Stimulated activated CD8-positive, alpha-beta memory T cell treated with anti-CD3 and anti-CD28 coated beads, Interleukin-12 subunit alpha, Interleukin-12 subunit beta, amount 100 ng/mL, for 4 hours (primary cell): ENCODE measurements around the gene SIAH1.
"Not testable (repeated sequence)": the region's sequence is repeated elsewhere in the genome, so short reads cannot be mapped to it uniquely, and the experiment has no call there.

Experiments
- DNase-seq: peaks from one replicate; pipeline ENCODE4 v3.0.0-alpha.2; 2020; ENCODE audit warnings: low read depth

SIAH1 gene

DNA sequence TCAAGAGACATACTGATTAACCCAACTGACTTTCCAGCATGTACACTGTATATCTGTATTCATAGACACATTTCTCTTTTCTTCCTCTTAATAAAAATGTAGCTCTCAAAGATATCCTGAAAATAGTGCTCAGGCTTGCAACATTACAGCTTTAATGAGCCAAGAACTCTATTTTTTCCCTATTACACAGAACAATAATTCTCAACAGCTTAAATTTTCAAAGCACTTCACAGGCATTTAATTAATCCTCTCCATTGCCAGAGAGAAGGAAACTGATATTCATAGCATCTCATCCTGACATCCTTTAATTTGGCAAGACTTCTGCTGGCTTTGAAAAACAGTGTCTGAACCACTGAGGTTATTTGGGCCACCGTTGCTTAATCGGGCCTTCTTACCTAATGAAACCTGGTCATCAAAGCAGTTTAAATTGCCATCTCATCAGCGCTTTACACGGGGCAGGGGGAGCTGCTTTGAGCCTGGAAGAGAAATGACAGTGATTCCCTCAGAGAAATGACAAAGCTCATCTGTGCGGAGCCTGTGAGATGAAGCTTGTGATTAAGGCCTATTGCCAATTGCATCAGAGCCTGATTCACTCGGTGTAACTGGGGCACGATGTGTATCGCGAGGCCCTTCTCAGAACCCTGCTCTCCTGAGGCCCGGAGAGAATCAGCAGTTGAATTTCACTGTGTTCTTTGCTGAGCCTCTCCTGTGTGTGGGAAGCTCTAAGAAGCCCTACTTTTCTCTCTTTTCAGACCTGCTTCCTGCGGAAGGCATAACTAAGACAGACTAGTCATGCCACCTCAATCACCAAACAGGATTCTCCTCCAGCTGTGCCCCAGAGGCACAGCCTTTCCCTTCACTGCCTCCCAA, 8.5 kb upstream of the SIAH1 start:
- DNase-seq = no peak

GRCh38 chr16:48392407-48392806, 7.2 kb upstream of the SIAH1 start:
- DNase-seq = no peak

GRCh38 chr16:48386559-48387312, 1.5 kb upstream of the SIAH1 start:
- DNase-seq = no peak

GRCh38 chr16:48384520-48385252, 527 bp downstream of the SIAH1 start:
- DNase-seq = no peak

DNA sequence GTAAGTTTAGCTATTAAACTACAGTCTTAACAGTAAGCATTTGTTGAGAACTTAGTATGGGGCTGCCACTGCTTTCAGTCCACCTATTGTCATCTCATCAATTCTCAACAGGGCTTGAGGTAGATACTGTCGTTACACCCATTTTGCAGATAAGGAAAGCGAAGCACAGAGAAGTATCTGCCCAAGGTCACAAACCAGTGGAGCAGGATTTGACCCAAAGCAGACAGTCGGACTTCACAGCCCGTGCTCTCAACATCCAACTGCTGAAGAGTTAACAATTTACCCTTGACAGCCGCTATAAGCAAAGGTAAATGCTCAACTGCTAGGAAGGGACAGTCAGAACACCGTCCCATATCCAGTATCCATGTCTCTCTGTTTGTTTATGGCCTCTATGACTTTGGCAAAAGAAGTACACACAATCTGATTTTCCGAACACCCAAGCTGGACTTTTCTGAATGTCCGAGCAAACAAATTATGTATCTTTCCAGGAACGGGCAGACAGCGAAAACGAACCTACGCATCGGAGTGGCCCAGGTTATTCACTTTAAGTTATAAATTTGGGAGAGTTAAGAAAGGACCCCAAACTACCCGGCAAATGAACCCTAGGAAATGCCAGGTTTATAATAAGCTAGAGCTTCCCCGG, 1.2 kb downstream of the SIAH1 start:
- DNase-seq = no peak

DNA sequence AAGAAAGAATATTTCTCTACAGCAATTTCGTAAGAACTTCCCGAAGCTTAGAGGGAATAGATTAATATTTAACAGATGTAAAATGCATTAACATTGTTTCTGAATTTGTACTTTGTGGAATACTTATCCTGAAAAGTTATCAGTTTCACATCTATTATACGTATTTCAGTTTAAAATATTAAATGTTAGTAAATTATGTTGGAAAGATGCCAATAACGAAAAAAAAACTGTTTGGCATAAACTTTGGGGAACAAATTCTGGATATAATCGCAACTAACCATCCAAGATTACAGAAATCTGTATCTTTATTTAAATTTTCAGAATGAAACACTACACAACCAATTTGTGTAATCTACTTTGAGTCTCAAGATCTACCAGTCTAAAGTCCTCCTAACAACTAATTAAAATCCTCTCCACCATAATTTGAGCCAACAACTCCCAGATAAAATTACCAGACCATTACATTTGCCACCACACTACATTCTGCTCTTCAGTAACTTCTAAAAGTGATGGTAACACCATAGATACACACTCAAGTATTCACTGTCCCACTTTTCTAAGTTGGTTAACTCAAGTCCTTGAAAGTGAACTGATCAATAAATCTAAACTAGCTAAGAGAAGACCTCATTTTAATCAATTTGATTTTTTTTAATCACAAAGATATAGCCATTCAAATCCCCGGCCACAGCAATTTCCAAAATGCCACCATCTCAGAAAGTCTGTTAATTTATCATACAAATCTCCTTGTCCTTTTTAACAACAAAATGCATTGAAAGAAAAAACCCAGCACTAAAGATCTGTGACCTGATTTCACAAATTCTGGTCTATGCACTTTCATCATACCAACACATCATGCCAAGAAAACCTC, 2.0 kb downstream of the SIAH1 start:
- DNase-seq = no peak

DNA sequence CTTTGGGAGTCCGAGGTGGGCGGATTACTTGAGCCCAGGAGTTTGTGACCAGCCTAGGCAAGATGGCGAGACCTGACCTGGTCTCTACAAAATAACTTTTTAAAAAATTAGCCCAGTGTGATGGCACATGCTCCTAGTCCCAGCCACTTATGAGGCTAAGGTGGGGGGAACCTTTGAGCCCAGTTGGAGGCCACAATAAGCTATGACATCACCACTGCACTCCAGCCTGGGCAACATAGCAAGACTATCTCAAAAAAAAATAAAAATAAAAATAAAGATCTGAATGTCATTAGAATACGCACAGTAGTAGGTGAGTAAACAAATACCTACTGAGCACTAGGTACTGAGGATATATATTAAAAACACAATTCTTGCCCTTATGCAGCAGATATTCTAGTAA, 3.1 kb downstream of the SIAH1 start:
- no peak for DNase-seq

DNA sequence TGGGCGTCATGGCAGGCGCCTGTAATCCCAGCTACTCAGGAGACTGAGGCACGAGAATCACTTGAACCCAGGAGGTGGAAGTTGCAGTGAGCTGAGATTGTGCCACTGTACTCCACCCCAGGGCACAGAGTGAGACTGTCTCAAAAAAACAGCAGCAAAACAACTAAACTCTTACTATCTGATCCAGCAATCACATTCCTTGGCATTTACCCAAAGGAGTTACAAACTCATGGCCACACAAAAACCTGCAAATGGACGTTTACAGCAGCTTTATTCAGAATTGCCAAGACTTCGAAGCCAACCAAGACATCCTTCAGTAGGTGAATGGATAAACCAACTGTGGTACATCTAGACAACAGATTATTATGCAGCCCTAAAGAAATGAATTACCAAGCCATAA, 4.0 kb downstream of the SIAH1 start:
- no peak for DNase-seq

- DNase-seq = no peak
These were observed 6.4 kb downstream of the SIAH1 start for GRCh38 chr16:48378836-48379235.

DNA sequence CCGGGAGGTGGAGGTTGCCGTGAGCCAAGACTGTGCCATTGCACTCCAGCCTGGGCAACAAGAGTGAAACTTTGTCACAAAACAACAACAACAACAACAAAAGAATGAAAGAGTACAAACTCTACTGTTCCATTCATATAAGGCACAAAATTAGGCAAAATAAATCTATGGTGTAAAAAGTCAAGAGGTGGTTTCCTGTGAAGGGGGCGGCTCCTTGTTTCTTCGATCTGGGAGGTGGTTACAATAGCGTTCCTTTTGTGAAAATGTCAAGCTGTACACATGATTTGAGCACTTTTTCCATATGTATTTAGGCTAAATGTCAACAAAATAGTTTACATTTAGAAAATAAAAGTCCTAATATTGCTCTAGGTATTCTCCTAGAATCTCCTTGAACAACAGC, 6.9 kb downstream of the SIAH1 start:
- no peak for DNase-seq

GRCh38 chr16:48377301-48377700, 7.9 kb downstream of the SIAH1 start:
- DNase-seq = not testable (repeated sequence)

DNA sequence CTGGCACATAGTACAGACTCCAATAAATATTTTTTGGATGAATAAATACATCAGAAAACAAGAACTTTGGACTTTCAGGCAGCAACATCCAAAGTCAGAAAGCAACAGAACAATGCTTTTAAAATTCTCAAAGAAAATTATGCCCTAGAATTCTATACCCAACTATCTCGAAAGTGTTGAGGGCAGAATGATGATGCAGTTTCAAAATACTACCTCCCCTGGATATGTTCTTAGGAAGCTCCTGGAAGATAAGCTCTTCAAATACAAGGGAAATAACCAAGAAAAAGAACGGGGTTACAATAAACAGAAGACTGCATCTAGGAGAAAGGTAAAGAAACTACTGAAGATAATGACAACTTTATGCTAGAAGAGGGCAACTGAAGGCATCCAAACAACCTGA, 11.0 kb downstream of the SIAH1 start:
- DNase-seq = no peak

DNA sequence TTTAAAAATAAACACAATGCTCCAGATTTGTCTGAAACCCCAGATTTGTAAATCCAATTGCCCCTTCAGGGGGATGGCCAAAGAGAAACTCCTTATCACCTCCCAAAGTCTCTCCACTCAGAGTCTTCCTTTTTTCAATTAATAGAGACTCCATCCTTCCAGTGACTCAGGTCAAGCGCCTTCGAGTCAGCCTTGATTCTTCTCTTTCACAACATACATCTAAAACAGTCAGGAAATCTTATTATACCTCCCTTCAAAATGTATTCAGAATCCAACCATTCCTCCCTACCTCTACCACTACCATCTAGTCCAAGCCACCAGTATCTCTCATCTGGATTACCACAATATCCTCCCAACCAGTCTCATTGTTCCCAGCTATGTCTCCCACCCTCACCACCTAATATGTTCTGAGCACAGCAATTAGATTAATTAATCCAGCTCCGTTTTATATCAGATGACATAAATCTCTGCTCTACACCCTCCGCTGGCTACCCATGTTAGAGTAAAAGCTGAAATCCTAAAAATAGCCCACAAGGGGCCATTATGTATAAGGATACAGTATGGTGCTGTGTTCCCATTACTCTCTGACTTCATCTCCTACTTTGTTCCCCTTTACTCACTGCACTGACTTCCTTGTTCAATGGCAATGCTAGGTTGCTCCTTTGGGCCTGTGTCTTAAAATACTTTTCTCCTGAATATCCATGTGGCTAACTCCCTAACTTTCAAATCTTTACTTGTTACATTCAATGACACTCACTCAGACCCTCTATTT, 11.8 kb downstream of the SIAH1 start:
- no peak for DNase-seq

DNA sequence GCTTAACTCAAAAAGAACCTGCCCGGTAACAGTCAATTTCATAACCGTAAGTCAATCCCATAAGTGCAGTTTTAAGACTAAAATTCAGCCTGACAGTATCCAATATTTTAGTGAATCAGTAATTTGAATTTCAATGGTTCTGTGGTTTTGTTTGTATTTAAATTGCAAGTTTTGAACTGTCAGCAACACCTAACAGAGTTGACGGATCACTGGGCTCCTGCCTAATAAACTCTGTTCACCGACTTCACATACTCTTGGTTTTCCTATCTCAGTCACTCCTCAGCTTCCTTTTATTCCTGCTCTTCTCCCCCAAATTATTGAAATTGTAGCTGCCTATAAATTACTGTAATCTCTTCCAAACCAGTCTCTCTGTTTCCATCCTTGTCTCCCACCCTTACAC, 12.5 kb downstream of the SIAH1 start:
- no peak for DNase-seq

GRCh38 chr16:48371393-48371780, 13.8 kb downstream of the SIAH1 start:
- no peak for DNase-seq

DNA sequence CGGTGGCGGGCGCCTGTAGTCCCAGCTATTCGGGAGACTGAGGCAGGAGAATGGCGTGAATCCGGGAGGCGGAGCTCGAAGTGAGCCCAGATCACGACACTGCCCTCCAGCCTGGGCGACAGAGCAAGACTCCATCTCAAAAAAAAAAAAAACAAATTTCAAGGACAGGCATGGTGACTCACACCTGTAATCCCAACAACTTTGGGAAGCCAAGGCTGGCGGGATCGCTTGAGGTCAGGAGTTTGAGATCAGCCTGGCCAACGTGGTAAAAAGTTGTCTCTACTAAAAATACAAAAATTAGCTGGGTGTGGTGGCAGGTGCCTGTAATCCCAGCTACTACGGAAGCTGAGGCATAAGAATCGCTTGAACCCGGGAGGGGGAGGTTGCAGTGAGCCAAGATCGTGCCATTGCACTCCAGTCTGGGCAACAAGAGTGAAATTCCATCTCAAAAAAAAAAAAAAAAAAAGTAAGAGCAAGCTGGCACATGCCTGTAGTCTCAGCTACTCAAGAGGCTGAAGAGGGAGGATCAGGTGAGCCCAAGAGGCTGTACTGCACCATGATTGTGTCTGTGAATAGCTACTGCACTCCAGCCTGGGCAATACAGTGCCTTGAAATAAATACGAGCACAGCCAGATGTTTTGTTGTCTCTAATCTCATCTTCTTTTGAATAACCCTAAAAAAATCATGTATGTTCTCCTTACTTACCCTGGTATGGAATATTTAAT, 14.4 kb downstream of the SIAH1 start:
- DNase-seq = not testable (repeated sequence)

DNA sequence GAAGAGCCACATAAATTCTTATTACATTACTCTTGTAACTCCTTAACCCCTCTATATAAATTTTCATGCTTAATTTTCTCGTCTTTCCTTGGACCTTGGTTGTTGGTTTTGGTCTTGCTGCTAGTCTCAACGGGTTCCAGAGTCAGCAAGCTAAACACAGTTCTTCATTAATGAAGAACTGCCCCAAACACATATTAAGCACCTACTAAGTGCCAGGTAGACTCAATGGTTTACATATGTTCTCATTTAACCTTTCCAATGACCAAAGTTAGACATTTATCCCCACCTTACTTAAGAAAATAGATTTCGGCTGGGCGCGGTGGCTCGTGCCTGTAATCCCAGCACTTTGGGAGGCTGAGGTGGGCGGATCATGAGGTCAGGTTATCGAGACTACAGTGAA, 15.0 kb downstream of the SIAH1 start:
- DNase-seq = no peak

GRCh38 chr16:48369765-48370164, 15.4 kb downstream of the SIAH1 start:
- no peak for DNase-seq

DNA sequence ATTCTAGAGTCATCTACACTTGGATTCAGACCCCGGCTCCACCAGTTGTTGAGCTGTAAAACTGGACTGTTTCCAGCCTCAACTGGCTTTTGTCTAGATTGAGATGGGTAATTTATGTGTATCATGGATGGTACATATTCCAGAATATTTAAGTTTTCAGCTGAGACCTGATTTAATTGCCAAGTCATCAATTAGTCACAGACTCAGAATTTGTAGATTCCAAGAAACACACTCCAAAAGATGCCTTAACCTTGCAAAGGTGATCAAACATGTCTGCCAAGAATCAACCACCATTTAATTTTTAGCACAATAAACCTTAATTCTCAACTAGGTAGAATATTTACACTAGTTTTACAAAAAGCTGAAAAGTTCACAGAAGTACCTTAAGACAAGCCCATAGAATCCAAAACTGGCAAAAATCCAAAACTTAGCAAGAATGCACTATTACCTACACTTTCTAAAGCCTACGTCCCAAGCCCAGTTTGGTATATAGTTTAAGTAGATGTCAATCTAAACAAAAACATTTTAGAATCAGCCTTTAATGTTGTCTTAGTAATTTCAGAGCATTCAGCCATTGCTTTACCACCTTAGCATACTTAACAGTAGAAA, 17.7 kb downstream of the SIAH1 start:
- DNase-seq = no peak
